ENCODE measurements around the gene SMIM36.
"Not testable (repeated sequence)": the region's sequence is repeated elsewhere in the genome, so short reads cannot be mapped to it uniquely, and the experiment has no call there.

Gene SMIM36

DNA sequence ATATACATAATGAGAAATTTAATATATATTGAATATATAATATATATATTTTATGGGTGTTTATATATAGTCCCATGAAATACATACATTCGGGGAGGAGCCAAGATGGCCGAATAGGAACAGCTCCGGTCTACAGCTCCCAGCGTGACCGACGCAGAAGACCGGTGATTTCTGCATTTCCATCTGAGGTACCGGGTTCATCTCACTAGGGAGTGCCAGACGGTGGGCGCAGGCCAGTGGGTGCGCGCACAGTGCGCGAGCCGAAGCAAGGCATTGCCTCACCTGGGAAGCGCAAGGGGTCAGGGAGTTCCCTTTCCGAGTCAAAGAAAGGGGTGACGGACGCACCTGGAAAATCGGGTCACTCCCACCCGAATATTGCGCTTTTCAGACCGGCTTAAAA lies 9.6 kb downstream of the SMIM36 start:
- not testable (repeated sequence) for DNase-seq (ENCODE audit: low read depth in 2 of 2)

- no peak for DNase-seq (ENCODE audit: low read depth in 2 of 2)
These were observed 11.1 kb downstream of the SMIM36 start for GRCh38 chr17:55500103-55500502.

- no peak for DNase-seq (ENCODE audit: low read depth in 2 of 2)
These were observed 15.0 kb downstream of the SMIM36 start for GRCh38 chr17:55496094-55496881.

DNA sequence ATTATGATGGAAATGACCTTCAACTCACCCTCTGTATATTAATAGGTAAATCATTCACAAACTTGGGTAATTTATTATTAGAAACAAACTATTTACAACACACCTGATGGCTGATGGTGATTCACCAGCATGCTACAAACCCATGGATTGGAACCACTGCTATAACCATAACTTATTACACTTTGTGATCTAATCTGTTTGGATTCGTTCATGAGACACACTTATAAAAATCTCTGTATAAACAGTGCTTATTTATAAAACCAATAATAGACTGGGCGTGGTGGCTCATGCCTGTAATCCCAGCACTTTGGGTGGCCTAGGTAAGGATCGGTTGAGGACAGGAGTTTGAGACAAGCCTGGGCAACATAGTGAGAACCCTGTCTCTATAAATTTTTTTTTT lies 16.0 kb downstream of the SMIM36 start:
- no peak for DNase-seq (ENCODE audit: low read depth in 2 of 2)

DNA sequence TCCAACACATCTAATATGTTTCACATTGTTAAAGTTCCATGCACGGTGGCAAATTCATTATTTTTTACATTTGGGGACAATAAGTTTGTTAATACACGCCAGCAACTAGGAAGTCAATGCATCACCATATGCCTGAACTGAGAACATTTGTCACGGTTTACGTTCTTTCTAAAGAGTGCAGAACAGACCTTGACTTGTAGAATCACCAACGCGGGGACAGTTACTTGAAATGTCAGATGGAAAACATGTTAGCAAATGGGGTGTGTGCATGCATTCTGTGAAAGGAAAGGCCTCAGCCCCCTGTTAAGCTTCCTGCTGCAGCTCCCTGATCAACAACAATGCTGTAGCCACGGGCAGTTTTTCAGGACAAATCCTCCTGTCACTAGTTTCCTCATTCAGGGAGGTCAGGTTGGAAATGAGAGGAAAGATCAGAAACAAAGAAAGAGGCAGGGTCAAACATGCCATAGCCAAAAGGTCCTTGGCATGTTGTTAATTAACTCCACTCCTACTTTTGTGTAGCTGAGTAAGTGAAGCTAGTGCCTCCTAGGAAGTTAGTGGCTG lies 18.4 kb downstream of the SMIM36 start:
- DNase-seq (ENCODE audit: low read depth in 2 of 2) = no peak

DNA sequence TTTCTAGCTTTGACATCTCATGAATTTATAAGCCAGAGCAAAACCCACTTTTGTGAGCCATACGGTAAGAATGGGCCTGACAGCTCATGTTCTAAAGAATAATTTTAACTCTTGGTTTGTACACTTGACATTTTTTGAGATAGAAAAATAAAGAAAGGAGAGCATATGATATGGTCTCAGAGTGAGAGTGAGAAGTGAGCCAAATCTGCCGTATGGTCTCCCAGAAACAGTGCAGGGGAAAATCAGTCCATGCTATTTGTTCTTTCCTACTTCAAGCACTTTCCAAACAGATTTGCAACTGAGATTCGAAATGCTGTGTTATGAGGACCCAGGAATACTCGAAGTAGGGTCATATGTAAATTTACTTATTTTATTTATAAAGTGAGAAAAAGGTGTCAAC lies 20.9 kb downstream of the SMIM36 start:
- DNase-seq (ENCODE audit: low read depth in 2 of 2) = no peak

- no peak for DNase-seq (ENCODE audit: low read depth in 2 of 2)
These were observed 23.4 kb downstream of the SMIM36 start for GRCh38 chr17:55487695-55488432.

GRCh38 chr17:55484575-55484974 lies 26.7 kb downstream of the SMIM36 start:
- no peak for DNase-seq (ENCODE audit: low read depth in 2 of 2)

GRCh38 chr17:55482591-55483389 lies 28.5 kb downstream of the SMIM36 start:
- no peak for DNase-seq (ENCODE audit: low read depth in 2 of 2)

DNA sequence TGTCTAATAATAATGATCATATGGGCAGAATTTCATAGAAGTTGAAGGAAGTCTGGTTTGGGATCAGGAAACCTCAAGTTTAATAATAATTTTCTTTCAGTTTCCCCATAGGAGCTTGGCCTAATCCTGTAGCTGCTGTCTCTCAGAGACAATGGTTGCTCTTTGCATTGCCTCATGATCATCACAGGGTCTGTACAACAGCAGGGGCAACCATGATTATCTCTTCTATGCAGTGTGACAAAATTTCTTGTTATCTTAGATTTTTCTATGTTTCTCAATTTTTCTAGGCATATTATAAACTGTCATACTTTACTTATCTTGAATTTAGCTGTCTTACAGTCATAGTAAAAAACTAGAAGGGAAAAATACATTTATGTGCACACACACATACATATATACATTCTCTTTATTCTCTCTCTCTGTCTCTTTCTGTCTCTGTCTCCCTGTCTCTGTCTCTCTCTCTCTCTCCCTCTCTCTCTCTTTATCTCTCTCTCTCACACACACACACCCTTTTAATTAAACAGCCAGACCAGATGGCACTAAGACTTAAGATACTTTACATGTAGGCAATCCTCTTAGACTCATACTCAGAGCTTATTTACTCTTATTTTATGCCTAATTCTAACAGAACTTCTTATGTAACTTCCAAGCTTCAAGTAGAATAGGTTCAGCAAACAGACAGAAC lies 30.5 kb downstream of the SMIM36 start:
- DNase-seq (ENCODE audit: low read depth in 2 of 2) = no peak

GRCh38 chr17:55479903-55480302 lies 31.3 kb downstream of the SMIM36 start:
- DNase-seq (ENCODE audit: low read depth in 2 of 2) = no peak

DNA sequence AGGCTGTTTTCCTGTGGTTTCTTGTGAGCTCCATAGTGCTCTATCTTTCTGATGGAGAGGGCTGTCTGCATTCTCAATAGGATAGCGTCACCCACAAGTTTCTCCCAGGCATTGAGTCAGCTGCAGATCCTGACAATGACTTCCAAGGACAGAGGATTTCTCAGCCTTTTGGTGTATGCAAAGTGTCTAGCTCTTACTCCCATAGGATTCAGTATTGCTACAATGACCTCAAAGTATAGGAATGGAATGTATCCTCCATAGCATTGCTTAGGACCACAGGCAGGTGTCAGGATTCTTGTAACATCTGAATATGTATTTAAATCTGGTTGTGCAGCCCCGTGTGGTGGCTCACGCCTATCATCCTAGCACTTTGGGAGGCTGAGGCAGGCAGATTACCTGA lies 32.3 kb downstream of the SMIM36 start:
- DNase-seq (ENCODE audit: low read depth in 2 of 2) = no peak

DNA sequence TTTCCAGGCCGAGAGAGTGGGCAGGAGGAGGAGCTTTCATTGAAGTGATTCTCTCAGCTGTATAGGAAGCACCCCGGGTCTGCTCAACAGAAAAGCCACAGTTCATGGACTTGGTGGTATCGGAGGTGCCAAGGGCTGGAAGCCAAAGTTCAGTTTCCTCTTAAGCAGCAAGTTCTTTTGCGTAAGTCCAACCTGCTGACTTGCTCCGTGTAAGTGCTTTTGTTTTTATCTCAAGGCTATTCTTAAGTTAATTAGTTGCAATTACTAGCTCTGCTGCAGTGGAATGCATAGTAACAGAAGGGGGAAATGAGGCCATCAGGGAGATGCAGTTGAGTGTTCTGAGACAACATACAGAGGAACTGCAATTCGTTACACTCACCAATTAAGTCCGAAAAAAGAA lies 44.6 kb downstream of the SMIM36 start:
- no peak for DNase-seq (ENCODE audit: low read depth in 2 of 2)

DNA sequence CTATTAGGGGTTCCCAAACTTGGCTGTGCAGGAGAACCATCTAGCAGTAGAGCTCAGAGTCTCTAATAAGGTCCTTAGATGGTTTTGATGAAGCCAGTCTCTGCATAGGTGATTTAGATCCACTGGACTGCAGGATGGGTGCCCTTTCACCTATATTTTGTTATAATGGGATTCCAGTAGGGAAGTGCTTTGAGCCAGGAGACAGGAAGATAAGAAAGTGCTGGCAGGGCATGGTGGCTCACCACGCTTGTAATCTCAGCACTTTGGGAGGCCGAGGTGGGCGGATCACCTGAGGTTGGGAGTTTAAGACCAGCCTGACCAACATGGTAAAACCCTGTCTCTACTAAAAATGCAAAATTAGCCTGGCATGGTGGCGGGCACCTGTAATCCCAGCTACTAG lies 45.5 kb downstream of the SMIM36 start:
- not testable (repeated sequence) for DNase-seq (ENCODE audit: low read depth in 2 of 2)

DNA sequence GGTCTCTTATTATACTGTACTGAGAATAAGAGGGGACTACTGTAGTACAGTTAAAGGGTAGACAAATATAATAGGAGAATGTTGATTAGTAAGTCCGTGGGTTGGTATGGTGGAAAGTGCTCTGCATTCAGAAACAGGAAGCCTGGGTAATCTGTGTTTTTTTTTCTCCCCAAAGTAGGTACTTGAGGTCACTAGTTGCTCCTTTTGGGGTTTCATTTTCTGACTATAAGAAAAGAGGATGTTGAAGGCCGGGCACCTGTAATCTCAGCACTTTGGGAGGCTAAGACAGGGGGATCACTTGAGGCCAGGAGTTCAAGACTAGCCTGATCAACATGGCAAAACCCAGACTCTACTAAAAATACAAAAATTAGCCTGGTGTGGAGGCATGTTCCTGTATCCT lies 47.7 kb downstream of the SMIM36 start:
- no peak for DNase-seq (ENCODE audit: low read depth in 2 of 2)

DNA sequence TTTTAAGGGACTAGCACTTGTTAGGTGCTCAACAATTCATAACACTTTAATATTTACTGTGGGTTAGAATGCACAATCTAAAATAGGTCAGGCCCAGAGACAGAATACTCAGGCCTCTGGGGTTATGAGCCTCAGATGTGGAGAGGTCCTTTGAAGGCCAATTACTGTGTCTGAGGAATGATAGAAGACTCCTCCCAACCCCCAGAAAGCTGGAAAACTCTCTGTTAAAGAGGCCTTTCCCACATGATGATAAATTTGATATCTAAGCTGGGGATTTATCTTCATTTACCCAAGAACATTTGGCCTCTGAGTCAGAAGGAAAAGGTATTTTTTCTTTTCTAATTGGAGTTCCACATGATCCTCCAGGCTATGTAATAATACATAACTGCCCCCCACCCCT lies 48.5 kb downstream of the SMIM36 start:
- DNase-seq (ENCODE audit: low read depth in 2 of 2) = no peak

DNA sequence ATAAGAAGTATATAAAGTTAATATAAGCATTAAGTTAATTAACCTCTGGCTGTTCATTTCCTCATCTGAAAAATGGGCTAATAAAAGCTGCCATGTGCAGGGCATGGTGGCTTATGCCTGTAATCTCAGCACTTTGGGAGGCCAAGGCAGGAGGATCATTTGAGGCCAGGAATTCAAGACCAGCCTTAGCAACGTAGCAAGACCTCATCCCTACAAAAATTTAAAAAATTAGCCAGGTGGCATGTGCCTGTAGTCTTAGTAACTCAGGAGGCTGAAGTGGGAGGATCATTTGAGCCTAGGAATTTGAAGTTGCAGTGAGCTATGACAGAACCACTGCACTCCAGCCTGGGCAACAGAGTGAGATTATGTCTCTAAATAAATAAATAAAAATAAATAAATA lies 49.0 kb downstream of the SMIM36 start:
- no peak for DNase-seq (ENCODE audit: low read depth in 2 of 2)

DNA sequence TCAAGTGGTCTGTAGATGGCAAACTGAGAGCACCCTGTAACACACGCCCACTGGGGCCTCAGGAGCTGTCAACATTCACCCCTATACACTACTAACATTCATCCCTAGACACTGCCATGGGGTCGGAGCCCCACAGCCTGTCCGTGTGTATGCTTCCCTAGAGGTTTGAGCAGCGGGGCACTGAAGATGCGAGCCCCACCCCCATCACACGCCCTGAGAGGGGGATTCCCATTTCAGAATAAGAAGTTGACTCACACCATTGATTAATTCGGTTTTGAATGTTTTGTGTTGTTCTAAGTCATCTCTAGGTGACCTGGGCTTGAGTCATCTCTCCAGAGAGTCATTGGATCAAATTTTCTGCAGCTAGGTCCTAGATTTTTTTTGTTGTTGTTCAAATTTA lies 52.3 kb downstream of the SMIM36 start:
- peak; percentile 48 to 57 for DNase-seq (ENCODE audit: low read depth in 2 of 2)

GRCh38 chr17:55458287-55458900 lies 52.9 kb downstream of the SMIM36 start:
- DNase-seq (ENCODE audit: low read depth in 2 of 2) = no peak

- no peak for DNase-seq (ENCODE audit: low read depth in 2 of 2)
These were observed 54.7 kb downstream of the SMIM36 start for GRCh38 chr17:55456307-55457240.

Measured in stimulated activated CD8-positive, alpha-beta memory T cell treated with anti-CD3 and anti-CD28 coated beads, Interleukin-2, amount 100 ng/mL, for 48 hours (primary cell).